HG03196 (cell line): Measurements from ENCODE around the gene ETV2.
A peak's percentile ranks its signal among the peaks of the same experiment; 100 is the strongest.
"Not testable (repeated sequence)": the region's sequence is repeated elsewhere in the genome, so short reads cannot be mapped to it uniquely, and the experiment has no call there.

Experiments
- ATAC-seq: cut with Tn5 transposase; IDR thresholded peaks from one replicate; pipeline ENCODE4 v1.9.1; 2021; ENCODE audit not compliant: unreplicated experiment

The ETV2 gene

DNA sequence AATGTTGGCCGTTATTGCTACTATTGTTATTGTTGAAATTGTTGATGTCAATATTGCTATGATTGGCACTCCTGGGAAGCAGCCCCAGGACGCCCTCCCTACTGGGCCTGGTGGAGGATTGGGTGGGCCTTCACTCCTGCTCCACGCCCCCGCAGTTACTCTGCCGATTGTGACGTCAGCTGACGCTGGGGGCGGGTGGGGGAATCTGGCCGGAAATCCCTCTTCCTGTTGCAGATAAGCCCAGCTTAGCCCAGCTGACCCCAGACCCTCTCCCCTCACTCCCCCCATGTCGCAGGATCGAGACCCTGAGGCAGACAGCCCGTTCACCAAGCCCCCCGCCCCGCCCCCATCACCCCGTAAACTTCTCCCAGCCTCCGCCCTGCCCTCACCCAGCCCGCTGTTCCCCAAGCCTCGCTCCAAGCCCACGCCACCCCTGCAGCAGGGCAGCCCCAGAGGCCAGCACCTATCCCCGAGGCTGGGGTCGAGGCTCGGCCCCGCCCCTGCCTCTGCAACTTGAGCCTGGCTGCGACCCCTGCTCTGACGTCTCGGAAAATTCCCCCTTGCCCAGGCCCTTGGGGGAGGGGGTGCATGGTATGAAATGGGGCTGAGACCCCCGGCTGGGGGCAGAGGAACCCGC lies at the start of gene ETV2:
ETV2 (plus strand) TSS at position 231 of the 637 bp plus-strand sequence. CDS start 716 bp downstream, outside the sequence.
- ATAC-seq: no peak

DNA sequence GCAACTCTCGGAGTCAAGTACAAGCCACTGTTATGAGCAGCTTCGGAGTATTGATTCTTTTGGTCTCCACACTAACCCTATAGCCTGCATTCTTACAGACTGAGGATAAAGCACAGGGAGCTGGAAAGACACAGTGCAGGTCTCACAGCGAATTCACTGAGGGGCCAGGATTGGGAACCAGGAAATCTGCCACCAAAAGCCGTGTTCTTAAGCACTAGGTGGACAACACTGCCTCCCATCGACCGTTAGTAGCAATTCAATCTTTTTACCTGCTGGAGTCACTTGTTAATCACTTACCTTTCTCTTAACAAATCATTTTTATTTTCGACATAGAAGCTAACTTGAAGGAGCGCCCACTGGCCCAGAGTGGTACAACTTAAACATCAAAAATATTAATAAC lies 49.3 kb upstream of the ETV2 start:
- no peak for ATAC-seq

- not testable (repeated sequence) for ATAC-seq
These were observed 46.5 kb upstream of the ETV2 start for GRCh38 chr19:35595026-35595425.

GRCh38 chr19:35595928-35596327 lies 45.6 kb upstream of the ETV2 start:
- no peak for ATAC-seq

GRCh38 chr19:35596366-35596999 lies 45.1 kb upstream of the ETV2 start:
- ATAC-seq: no peak

DNA sequence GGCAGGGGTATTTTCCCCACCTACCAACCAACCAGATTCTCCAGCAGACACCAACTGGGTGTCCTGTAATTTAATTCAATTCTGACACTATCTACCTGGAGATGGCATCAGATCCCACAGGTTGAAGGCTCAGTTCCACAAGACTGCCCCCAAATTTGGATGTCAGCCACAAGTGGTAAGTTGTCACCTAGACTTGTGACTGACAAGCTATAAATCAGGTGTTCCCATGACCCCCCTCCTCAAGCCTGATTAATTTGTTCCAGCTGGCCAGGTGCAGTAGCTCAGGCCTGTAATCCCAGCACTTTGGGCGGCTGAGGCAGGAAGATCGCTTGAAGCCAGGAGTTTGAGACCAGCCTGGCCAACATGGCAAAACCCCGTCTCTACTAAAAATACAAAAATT lies 39.6 kb upstream of the ETV2 start:
- ATAC-seq: no peak

GRCh38 chr19:35604436-35604835 lies 37.1 kb upstream of the ETV2 start:
- not testable (repeated sequence) for ATAC-seq

DNA sequence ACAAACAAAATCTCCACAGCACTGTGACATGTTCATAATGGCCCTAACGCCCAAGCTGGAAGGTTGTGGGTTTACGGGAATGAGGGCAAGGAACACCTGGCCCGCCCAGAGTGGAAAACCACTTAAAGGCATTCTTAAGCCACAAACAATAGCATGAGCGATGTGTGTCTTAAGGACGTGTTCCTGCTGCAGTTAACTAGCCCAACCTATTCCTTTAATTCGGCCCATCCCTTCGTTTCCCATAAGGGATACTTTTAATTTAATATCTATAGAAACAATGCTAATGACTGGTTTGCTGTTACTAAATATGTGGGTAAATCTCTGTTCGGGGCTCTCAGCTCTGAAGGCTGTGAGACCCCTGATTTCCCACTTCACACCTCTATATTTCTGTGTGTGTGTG lies 34.4 kb upstream of the ETV2 start:
- ATAC-seq: not testable (repeated sequence)

- no peak for ATAC-seq
These were observed 33.9 kb upstream of the ETV2 start for GRCh38 chr19:35607661-35608060.

- ATAC-seq: no peak
These were observed 33.3 kb upstream of the ETV2 start for GRCh38 chr19:35608251-35608650.

DNA sequence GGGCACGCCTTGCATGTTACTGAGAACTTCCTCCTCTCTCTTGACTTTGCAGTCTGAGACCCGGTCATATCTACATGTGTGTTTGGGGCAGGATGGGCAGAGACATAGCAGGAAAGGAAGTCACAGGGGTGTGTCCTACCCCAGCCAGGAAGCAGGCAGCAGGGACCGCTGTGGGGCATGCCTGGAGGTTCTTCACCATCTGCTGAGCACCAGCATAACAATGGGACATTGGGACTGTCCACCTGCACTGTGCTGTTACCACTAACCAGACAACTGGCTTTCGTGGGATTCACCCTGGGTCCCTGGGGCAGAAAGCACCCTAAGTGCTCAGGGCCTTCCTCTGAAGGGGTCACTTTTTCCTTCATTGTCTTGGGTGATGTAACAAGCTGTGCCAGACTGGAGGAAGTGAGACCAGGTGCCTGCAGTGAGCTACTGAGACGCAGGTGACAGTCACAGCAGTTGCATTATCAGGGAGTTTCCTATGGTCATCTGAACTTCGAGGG lies 31.6 kb upstream of the ETV2 start:
- ATAC-seq: peak; percentile 40

DNA sequence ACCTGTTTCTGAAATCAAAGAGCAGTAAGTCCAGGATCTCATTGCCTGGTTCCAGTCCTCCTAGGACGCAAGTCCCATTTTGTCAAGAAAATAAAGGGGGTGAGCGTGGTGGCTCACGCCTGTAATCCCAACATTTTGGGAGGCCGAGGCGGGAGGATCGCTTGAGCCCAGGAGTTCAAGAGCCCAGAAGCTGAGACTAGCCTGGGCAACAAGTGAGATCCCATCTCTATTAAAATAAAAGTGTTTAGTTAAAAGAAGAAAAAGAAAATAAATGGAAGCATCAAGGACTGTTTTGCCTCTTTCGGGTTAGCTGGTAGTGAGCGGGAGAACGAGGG lies 29.4 kb upstream of the ETV2 start:
- no peak for ATAC-seq

DNA sequence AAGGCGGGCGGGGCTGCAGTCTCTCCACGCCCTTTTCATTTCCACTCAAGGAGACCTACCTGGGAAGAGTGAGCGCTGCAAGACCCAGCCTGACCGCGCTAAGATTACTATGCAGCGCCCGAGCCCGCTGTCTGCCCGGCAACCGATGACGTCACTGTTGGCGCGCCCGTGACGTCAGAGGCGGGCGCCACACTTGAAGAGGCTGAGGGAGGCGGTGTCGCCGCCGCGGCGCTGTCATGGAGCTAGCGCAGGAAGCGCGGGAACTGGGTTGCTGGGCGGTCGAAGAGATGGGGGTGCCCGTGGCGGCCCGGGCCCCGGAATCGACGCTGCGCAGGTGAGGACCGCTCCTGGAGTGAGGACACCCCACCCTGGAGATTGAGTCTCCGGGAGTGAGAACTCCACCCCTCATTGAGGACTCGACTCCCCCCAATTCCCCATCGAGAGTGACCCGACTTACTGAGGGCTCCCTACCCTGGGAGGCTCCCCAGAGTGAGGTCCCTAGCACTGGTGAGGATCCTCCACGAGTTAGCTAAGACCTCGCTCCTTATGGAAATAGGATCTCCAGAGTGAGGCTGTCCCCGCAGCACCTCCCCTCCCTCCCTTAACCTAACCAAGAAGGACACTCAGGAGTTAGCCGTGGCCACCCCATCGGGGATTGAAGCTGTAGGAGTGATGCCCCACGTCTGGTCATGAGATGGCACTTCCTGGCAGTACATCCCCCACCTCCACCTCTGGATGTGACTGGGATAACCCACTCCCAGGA lies 28.8 kb upstream of the ETV2 start, which contains the start of gene HAUS5:
HAUS5 (plus strand) TSS at position 177 of the 763 bp plus-strand sequence; CDS start at position 237, 60 bp downstream.
- peak; percentile 74 for ATAC-seq

DNA sequence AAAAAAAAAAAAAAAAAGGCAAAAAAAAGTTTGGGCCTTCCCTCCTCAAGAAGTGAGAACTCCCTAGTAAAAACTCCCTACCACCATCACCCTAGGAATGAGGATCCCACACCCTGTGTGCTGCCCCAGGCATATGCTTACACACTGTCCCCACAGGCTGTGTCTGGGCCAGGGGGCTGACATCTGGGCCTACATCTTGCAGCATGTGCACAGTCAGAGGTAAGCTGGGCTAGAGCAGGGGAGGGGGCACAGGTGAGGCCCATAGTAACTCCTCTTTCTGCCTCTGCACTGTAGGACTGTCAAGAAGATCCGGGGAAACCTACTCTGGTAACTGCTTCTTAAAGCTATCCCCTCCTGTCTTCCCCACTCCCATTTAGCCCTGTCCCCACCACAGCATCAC lies 28.0 kb upstream of the ETV2 start:
- ATAC-seq: no peak

DNA sequence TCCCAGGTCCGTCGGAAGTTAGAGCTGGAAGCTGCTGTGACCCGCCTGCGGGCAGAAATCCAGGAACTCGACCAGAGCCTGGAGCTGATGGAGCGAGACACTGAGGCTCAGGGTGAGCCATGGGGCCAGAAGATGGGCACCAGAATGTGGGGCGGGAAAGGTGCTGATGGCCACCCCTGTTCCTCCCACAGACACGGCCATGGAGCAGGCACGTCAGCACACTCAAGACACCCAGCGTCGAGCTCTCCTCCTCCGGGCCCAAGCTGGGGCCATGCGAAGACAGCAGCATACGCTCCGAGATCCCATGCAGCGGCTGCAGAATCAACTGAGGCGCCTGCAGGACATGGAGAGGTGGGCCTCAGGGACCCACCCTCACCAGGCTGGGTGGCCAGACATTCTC lies 26.5 kb upstream of the ETV2 start:
- ATAC-seq: no peak

DNA sequence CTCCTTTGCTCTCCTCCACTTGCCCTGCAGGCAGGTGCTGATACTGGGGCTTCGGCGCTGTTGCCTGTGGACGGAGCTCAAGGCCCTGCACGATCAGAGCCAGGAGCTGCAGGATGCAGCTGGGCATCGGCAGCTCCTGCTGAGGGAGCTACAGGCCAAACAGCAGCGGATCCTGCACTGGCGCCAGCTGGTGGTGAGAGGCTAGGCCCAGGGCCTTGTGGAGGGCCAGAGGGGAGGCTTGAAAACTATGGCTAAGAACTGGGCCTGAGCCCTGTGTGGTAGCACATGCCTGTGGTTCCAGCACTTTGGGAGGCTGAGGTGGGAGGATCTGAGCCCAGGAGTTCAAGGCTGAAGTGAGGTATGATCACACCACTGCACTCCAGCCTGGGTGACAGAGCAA lies 22.7 kb upstream of the ETV2 start:
- ATAC-seq: no peak

DNA sequence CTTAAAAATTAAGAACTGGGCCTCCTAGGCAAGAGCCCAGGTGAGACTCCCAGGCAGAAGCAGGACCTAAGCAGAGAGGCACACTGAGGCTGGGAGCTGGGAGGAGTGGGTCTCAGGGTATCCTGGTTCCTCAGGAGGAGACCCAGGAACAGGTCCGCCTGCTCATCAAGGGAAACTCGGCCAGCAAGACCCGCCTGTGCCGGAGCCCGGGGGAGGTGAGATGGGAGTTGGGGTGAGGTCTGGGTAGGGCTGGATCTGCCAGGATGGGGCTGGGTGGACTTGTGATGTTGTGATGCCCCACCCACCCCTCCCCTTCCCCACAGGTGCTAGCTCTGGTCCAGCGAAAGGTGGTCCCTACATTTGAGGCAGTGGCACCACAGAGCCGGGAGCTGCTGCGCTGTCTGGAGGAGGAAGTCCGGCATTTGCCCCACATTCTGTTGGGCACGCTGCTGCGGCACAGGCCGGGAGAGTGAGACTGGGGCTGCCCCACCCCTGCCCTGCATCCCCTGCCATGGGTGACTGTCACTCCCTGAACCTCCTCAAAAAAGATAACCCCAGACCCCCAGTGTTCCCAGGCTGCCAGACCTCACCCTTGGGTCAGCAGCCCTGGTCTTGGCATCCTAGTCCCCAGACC lies 22.1 kb upstream of the ETV2 start:
- ATAC-seq: no peak

DNA sequence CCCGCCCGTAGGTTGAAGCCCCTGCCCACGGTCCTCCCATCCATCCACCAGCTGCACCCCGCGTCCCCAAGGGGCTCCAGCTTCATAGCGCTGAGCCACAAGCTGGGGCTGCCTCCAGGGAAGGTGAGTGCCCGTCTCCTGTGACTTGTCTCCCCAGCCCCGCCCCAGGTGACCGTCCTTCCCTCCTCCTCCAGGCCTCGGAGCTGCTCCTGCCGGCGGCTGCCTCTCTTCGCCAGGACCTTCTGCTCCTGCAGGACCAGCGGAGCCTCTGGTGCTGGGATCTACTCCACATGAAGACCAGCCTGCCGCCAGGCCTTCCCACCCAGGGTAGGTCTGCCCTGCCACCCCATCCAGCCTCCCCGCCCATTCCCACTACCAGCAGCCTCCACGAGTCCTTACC lies 21.5 kb upstream of the ETV2 start:
- ATAC-seq: no peak

DNA sequence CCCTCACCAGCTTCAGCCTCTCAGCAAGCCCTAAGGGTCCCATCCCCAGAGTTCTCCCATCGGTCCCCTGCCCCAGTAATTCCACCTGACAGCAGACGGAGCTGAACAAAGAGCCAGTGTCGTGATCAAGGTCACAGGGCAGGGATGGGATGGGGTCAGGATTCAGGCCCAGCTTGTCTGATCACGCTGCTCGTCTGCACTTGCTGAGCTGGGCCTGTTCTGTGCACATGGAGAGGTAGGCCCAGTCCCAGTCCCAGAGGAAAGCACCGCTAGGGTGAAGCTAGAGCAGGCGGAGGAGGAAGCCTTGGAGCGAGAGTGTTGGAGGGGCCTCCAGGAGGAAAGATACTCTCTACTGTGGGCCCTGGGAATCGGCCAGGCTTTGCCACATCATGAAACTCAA lies 19.8 kb upstream of the ETV2 start:
- ATAC-seq: no peak

- no peak for ATAC-seq
These were observed 18.8 kb upstream of the ETV2 start for GRCh38 chr19:35622750-35623149.

DNA sequence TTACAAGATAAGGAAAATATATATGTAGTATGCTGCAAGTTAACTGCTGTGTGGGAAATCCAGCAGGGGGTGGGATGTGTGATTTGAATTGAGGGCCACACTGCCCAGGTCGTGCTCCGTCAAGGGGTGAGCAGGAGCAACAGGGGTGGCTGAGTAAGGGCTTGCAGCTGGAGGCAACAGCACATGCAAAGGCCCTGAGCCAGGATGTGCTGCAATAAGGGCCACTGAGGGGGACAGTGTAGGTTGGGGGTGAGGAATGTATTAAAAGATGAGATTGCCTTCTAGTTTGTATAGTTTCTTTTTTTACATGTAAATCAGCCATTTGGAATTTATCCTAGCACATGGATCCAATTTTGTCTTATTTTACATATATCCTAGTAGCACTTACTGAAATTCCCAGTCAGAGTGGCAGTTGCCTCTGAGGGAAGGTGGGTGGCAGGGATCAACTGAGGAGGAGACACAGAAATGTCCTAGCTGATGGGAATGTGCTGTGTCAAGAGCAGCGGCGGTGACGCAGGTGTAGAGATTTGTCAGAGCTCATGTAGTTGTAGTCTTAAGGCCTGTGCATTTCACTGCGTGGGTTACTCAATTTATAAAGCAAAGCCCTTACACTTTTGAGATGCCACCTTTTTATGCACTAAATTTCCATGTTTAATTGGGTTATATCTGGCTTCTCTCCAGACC lies 18.1 kb upstream of the ETV2 start:
- ATAC-seq: no peak
